CD14-positive monocyte (primary cell): ENCODE results near the gene CACNA1D. TPM values are rescaled to one million over a fixed set of nuclear protein-coding genes. Genes with fewer than 3 reads are reported as not detected.

Source experiments
- DNase-seq, 3 donors: peaks; one replicate each; pipeline ENCODE4 v3.0.0-alpha.2; 2011 to 2022
- H2AFZ ChIP-seq: 2 replicates; pipeline ENCODE4 v1.6.0; 2012; ENCODE audit warnings: mild to moderate bottlenecking, low read depth, low read length, inconsistent platforms; ENCODE audit not compliant: insufficient read depth, poor library complexity, severe bottlenecking
- H3K27ac ChIP-seq, 2 donors: 1 replicate in 1 of 2; 2 replicates in 1 of 2; pipeline ENCODE4 v1.5.1; 2012 to 2013; ENCODE audit warnings: low read length in 2 of 2, control low read depth in 1 of 2, inconsistent platforms in 1 of 2, low read depth in 1 of 2, mild to moderate bottlenecking in 1 of 2
- H3K27me3 ChIP-seq, 2 donors: one replicate each; pipeline versions ENCODE4 v1.6.0 to v1.6.1; 2011 to 2013; ENCODE audit warnings: low read length in 2 of 2; ENCODE audit not compliant: control insufficient read depth in 2 of 2, insufficient read depth in 2 of 2
- H3K36me3 ChIP-seq, 2 donors: replicated peaks in 1 of 2; 1 replicate in 1 of 2; 2 replicates in 1 of 2; pipeline versions ENCODE4 v1.5.1 to v1.6.1; 2012 to 2013; ENCODE audit warnings: low read length in 2 of 2, control low read depth in 1 of 2, inconsistent platforms in 1 of 2, mild to moderate bottlenecking in 1 of 2; ENCODE audit not compliant: insufficient read depth in 2 of 2, control insufficient read depth in 1 of 2
- H3K4me1 ChIP-seq, 2 donors: 1 replicate in 1 of 2; 2 replicates in 1 of 2; pipeline versions ENCODE4 v1.5.1 to v1.6.1; 2012 to 2013; ENCODE audit warnings: low read length in 2 of 2, control low read depth in 1 of 2, inconsistent platforms in 1 of 2, mild to moderate bottlenecking in 1 of 2, moderate library complexity in 1 of 2; ENCODE audit not compliant: insufficient read depth in 2 of 2, control insufficient read depth in 1 of 2
- H3K4me2 ChIP-seq: replicated peaks from 2 replicates; pipeline ENCODE3; 2012; ENCODE audit warnings: low read length, moderate library complexity, mild to moderate bottlenecking; ENCODE audit not compliant: poor library complexity, severe bottlenecking; ENCODE audit errors: extremely low read depth
- H3K4me3 ChIP-seq, 3 experiments: fragments of 200-600 bp in 1 of 3; sonication (generic) in 1 of 3; replicated peaks in 1 of 3; 1 replicate in 2 of 3; 2 replicates in 1 of 3; pipeline ENCODE4 v1.5.1; 2011 to 2013; ENCODE audit warnings: low read length in 3 of 3, mild to moderate bottlenecking in 3 of 3, control low read depth in 2 of 3, low read depth in 2 of 3, inconsistent platforms in 1 of 3, moderate library complexity in 1 of 3
- H3K79me2 ChIP-seq: 2 replicates; pipeline ENCODE4 v1.6.0; 2012; ENCODE audit warnings: mild to moderate bottlenecking, control low read depth, inconsistent platforms, low read length, moderate library complexity; ENCODE audit not compliant: insufficient read depth
- H3K9ac ChIP-seq: 2 replicates; pipeline ENCODE4 v1.6.0; 2017; ENCODE audit warnings: low read length, mild to moderate bottlenecking; ENCODE audit not compliant: insufficient read depth, poor library complexity, severe bottlenecking
- H3K9me3 ChIP-seq, 2 donors: replicated peaks in 1 of 2; 1 replicate in 1 of 2; 2 replicates in 1 of 2; pipeline versions ENCODE4 v1.5.1 to v1.6.1; 2012 to 2013; ENCODE audit warnings: low read length in 2 of 2, control low read depth in 1 of 2; ENCODE audit not compliant: control insufficient read depth in 1 of 2, insufficient read depth in 1 of 2
- H4K20me1 ChIP-seq: 2 replicates; pipeline ENCODE4 v1.6.0; 2012; ENCODE audit warnings: mild to moderate bottlenecking, low read length, control low read depth, moderate library complexity; ENCODE audit not compliant: insufficient read depth
- H3K27ac Mint-ChIP-seq, 7 donors: one replicate each; pipeline ENCODE4 v1.8.0; 2020; ENCODE audit warnings: mild to moderate bottlenecking in 7 of 7, mixed read lengths in 7 of 7, moderate library complexity in 6 of 7, inconsistent platforms in 2 of 7
- H3K27me3 Mint-ChIP-seq, 3 donors: one replicate each; pipeline ENCODE4 v1.8.0; 2021 to 2022; ENCODE audit warnings: low read depth in 3 of 3, mild to moderate bottlenecking in 3 of 3, mixed read lengths in 3 of 3, moderate library complexity in 3 of 3, inconsistent platforms in 1 of 3
- H3K36me3 Mint-ChIP-seq, 2 donors: one replicate each; pipeline ENCODE4 v1.8.0; 2020; ENCODE audit warnings: mixed read lengths in 2 of 2, inconsistent platforms in 1 of 2, mild to moderate bottlenecking in 1 of 2
- H3K4me1 Mint-ChIP-seq: one replicate; pipeline ENCODE4 v1.8.0; 2020; ENCODE audit warnings: mild to moderate bottlenecking, mixed read lengths
- H3K4me3 Mint-ChIP-seq, 2 donors: one replicate each; pipeline ENCODE4 v1.8.0; 2020; ENCODE audit warnings: mild to moderate bottlenecking in 2 of 2, mixed read lengths in 2 of 2, moderate library complexity in 1 of 2
- H3K9me3 Mint-ChIP-seq, 7 donors: one replicate each; pipeline ENCODE4 v1.8.0; 2020 to 2022; ENCODE audit warnings: mixed read lengths in 7 of 7, mild to moderate bottlenecking in 6 of 7, moderate library complexity in 6 of 7, inconsistent platforms in 2 of 7
- CTCF ChIP-seq: fragments of 200-600 bp; IDR thresholded peaks from one replicate; pipeline ENCODE4 v1.8.0; 2022; ENCODE audit warnings: antibody characterized with exemption, mild to moderate bottlenecking
- WGBS: methylation state at CpG from one replicate; pipeline ENCODE4 v1.1.5; 2013; ENCODE audit warnings: missing lambda C conversion rate; ENCODE audit not compliant: insufficient coverage; 5-methylcytosine and 5-hydroxymethylcytosine counted together
- intact Hi-C, 2 donors: fragments of 100-400 bp; cut with micrococcal nuclease; formaldehyde crosslinking; loops; one replicate each; pipeline versions ENCODE4 v1.15.0 to v1.15.1; 2023
- polyA plus RNA-seq, 3 donors: library from polyadenylated mRNA; depleted of rRNA in 1 of 3; unstranded in 2 of 3; stranded (reverse) in 1 of 3; fragments of 300-500 nt in 2 of 3; fragments of >200 nt in 1 of 3; fragmentation: Illumina TruSeq in 2 of 3; gene quantifications; 1 replicate in 2 of 3; 2 replicates in 1 of 3; pipeline ENCODE4 v1.2.3, GENCODE V29; 2012 to 2021

CACNA1D gene
- polyA plus RNA-seq, 3 donors, result 0.29 to 1.2 (median 0.98) TPM

- WGBS, result 94% methylated on average over 6 of the region's 10 CpGs
- Histone ChIP-seq H3K36me3 (no peaks in the 10 kb centered on the region), H3K4me3 (no peak overlapping the region), H2AFZ (no peak overlapping the region), H4K20me1 (no peaks in the 10 kb centered on the region), H3K9me3 (no peaks in the 10 kb centered on the region), H3K27me3 (peaks cover 0 to 2% of the 10 kb centered on the region in 2 donors), H3K79me2 (no peaks in the 10 kb centered on the region), H3K9ac (no peak overlapping the region), H3K27ac (no peak overlapping the region), H3K4me1 (no peaks in the 10 kb centered on the region), H3K4me2 (no peak overlapping the region)
- no peak overlapping the region for H3K27ac Mint-ChIP-seq
- DNase-seq, result no peak
- intact Hi-C loops, result no loop called here
- TF ChIP-seq CTCF, result no peak
- H3K9me3 Mint-ChIP-seq, result no peaks in the 10 kb centered on the region
- no peak overlapping the region for H3K4me3 Mint-ChIP-seq
- peaks cover 8 to 21% (median 16%) of the 10 kb centered on the region in 3 donors for H3K27me3 Mint-ChIP-seq
- no peaks in the 10 kb centered on the region for H3K36me3 Mint-ChIP-seq
- no peaks in the 10 kb centered on the region for H3K4me1 Mint-ChIP-seq
Observed at GRCh38 chr3:53673722-53674350, 179.4 kb downstream of the CACNA1D start.

GRCh38 chr3:53674582-53674981 is 180.2 kb downstream of the CACNA1D start:
- H3K27me3 Mint-ChIP-seq, result peaks cover 9 to 15% (median 10%) of the 10 kb centered on the region in 3 donors
- TF ChIP-seq CTCF, result no peak
- H3K36me3 Mint-ChIP-seq, result no peaks in the 10 kb centered on the region
- Histone ChIP-seq H2AFZ (no peak overlapping the region), H3K4me3 (no peak overlapping the region), H4K20me1 (no peaks in the 10 kb centered on the region), H3K9me3 (no peaks in the 10 kb centered on the region), H3K4me2 (no peak overlapping the region), H3K79me2 (no peaks in the 10 kb centered on the region), H3K27me3 (peaks cover 0 to 2% of the 10 kb centered on the region in 2 donors), H3K4me1 (no peaks in the 10 kb centered on the region), H3K36me3 (no peaks in the 10 kb centered on the region), H3K27ac (no peak overlapping the region), H3K9ac (no peak overlapping the region)
- no peak for DNase-seq
- H3K9me3 Mint-ChIP-seq, result no peaks in the 10 kb centered on the region
- H3K4me3 Mint-ChIP-seq, result no peak overlapping the region
- no CpG with 5 or more reads among the region's 8 CpGs for WGBS
- intact Hi-C loops, result no loop called here
- no peaks in the 10 kb centered on the region for H3K4me1 Mint-ChIP-seq
- H3K27ac Mint-ChIP-seq, result no peak overlapping the region
